Stimulated activated CD4-positive, alpha-beta T cell treated with anti-CD3 and anti-CD28 coated beads, Interleukin-1b, Interleukin-23, amount 100 ng/mL, for 48 hours (primary cell): ENCODE results near the gene COL5A2.

Source experiments
- DNase-seq: peaks from one replicate; pipeline ENCODE4 v3.0.0-alpha.2; 2020

Gene COL5A2

GRCh38 chr2:189046320-189046719 lies 133.2 kb downstream of the COL5A2 start:
- DNase-seq = no peak

GRCh38 chr2:189045836-189046235 lies 133.7 kb downstream of the COL5A2 start:
- DNase-seq = no peak

- DNase-seq = no peak
These were observed 142.0 kb downstream of the COL5A2 start for GRCh38 chr2:189037518-189037917.

GRCh38 chr2:189024901-189025618 lies 154.5 kb downstream of the COL5A2 start:
- DNase-seq = no peak

- no peak for DNase-seq
These were observed 157.1 kb downstream of the COL5A2 start for GRCh38 chr2:189022492-189022891.

- DNase-seq = no peak
These were observed 157.5 kb downstream of the COL5A2 start for GRCh38 chr2:189022053-189022481.

GRCh38 chr2:189020179-189020578 lies 159.4 kb downstream of the COL5A2 start:
- no peak for DNase-seq

GRCh38 chr2:189018631-189019030 lies 160.9 kb downstream of the COL5A2 start:
- DNase-seq = no peak

- no peak for DNase-seq
These were observed 163.2 kb downstream of the COL5A2 start for GRCh38 chr2:189016311-189016861.

GRCh38 chr2:189015359-189015758 lies 164.2 kb downstream of the COL5A2 start:
- DNase-seq = no peak

- DNase-seq = no peak
These were observed 165.0 kb downstream of the COL5A2 start for GRCh38 chr2:189014449-189015138.

- DNase-seq = no peak
These were observed 165.7 kb downstream of the COL5A2 start for GRCh38 chr2:189013671-189014448.

- DNase-seq = no peak
These were observed 166.5 kb downstream of the COL5A2 start for GRCh38 chr2:189013031-189013430.

GRCh38 chr2:189012351-189012750 lies 167.2 kb downstream of the COL5A2 start:
- DNase-seq = no peak

- no peak for DNase-seq
These were observed 169.0 kb downstream of the COL5A2 start for GRCh38 chr2:189010536-189010935.

GRCh38 chr2:189008555-189009262 lies 170.9 kb downstream of the COL5A2 start:
- DNase-seq = no peak

GRCh38 chr2:189002079-189002478 lies 177.5 kb downstream of the COL5A2 start:
- DNase-seq = no peak

GRCh38 chr2:189000221-189000620 lies 179.3 kb downstream of the COL5A2 start:
- DNase-seq = no peak

- no peak for DNase-seq
These were observed 182.3 kb downstream of the COL5A2 start for GRCh38 chr2:188997263-188997662.

- DNase-seq = no peak
These were observed 186.3 kb downstream of the COL5A2 start for GRCh38 chr2:188993247-188993646.

GRCh38 chr2:188986839-188987238 lies 192.7 kb downstream of the COL5A2 start:
- no peak for DNase-seq

- no peak for DNase-seq
These were observed 194.9 kb downstream of the COL5A2 start for GRCh38 chr2:188984680-188985079.

- DNase-seq = no peak
These were observed 195.5 kb downstream of the COL5A2 start for GRCh38 chr2:188984065-188984491.
